Progenitor cell of endocrine pancreas (in vitro differentiated cells): ENCODE results near the gene FAM240B. TPM values are rescaled to one million over a fixed set of nuclear protein-coding genes. Genes with fewer than 3 reads are reported as not detected.

Experiments used
- DNase-seq: peaks from one replicate; pipeline ENCODE4 v3.0.0; 2021; ENCODE audit warnings: low spot score; ENCODE audit not compliant: unreplicated experiment
- H3K27ac Mint-ChIP-seq: 2 replicates; pipeline ENCODE4 v1.8.0; 2021; ENCODE audit warnings: mild to moderate bottlenecking, moderate library complexity, mixed read lengths
- H3K27me3 Mint-ChIP-seq: 2 replicates; pipeline ENCODE4 v1.8.0; 2021; ENCODE audit warnings: mixed read lengths
- H3K36me3 Mint-ChIP-seq: 2 replicates; pipeline ENCODE4 v1.8.0; 2022; ENCODE audit warnings: mixed read lengths; ENCODE audit not compliant: insufficient read depth
- H3K4me1 Mint-ChIP-seq: 2 replicates; pipeline ENCODE4 v1.8.0; 2021; ENCODE audit warnings: low read depth, mixed read lengths
- H3K4me3 Mint-ChIP-seq: 2 replicates; pipeline ENCODE4 v1.8.0; 2021; ENCODE audit warnings: low read depth, mild to moderate bottlenecking, moderate library complexity, mixed read lengths
- H3K9me3 Mint-ChIP-seq: 2 replicates; pipeline ENCODE4 v1.8.0; 2021; ENCODE audit warnings: low read depth, mixed read lengths
- total RNA-seq: library from RNA; stranded (reverse); gene quantifications from 2 replicates; pipeline ENCODE4 v1.2.1, GENCODE V29; 2021
- TF ChIP-seq, protein P1 (sequence below): fragments of 200-600 bp; sonication (generic); IDR thresholded peaks from one replicate; pipeline ENCODE4 v1.5.0; 2021; ENCODE audit warnings: antibody characterized with exemption, mild to moderate bottlenecking; ENCODE audit not compliant: unreplicated experiment

Gene FAM240B
- total RNA-seq, 1 donor from 2014 or later = not detected

DNA sequence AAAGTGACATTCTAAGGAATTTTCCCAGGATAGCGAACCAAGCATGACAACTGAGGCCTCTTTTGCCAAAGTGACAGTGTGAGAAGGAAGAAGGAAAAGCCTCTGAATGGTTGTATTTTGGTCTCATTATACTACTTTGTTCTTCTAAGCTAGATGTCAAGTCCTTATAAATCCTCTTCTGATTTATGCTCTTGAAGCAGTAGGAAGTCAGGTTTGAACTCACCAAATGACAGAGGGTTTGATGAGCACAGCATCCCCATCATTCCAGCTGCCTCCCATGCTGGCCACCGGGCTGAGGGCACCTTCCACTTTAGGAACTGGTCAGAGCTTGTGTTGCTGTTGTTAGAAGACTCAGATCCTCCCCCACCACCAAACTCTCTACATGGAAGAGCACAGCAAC lies 44.1 kb downstream of the FAM240B start:
- Mint-ChIP-seq H3K4me3 (no peak overlapping the region), H3K36me3 (no peaks in the 10 kb centered on the region), H3K9me3 (no peaks in the 10 kb centered on the region)

DNA sequence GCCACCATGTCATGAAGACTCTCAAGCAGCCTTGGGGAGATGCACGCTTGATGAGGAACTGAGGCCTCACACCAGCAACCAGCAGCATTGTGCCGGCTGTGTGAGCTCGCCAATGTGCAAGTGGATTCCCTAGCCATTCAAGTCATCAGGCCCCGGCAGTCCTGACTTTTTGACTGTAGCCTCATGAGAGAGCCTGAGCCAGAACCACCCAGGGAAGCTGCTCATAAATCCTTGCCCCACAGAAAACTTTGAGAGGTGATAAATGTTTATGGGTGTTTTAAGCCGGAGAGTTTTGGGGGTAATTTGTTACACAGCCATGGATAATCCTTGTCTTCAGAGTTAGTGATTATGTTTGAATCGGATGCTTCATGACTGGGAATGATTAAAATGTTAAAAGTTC lies 44.7 kb downstream of the FAM240B start:
- Mint-ChIP-seq H3K27ac (no peak overlapping the region), H3K36me3 (no peaks in the 10 kb centered on the region), H3K4me1 (peaks cover 2% of the 10 kb centered on the region), H3K27me3 (peaks cover 49% of the 10 kb centered on the region), H3K9me3 (no peaks in the 10 kb centered on the region), H3K4me3 (no peak overlapping the region)
- no peak for DNase-seq
- TF ChIP-seq, protein P1, sequence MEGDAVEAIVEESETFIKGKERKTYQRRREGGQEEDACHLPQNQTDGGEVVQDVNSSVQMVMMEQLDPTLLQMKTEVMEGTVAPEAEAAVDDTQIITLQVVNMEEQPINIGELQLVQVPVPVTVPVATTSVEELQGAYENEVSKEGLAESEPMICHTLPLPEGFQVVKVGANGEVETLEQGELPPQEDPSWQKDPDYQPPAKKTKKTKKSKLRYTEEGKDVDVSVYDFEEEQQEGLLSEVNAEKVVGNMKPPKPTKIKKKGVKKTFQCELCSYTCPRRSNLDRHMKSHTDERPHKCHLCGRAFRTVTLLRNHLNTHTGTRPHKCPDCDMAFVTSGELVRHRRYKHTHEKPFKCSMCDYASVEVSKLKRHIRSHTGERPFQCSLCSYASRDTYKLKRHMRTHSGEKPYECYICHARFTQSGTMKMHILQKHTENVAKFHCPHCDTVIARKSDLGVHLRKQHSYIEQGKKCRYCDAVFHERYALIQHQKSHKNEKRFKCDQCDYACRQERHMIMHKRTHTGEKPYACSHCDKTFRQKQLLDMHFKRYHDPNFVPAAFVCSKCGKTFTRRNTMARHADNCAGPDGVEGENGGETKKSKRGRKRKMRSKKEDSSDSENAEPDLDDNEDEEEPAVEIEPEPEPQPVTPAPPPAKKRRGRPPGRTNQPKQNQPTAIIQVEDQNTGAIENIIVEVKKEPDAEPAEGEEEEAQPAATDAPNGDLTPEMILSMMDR = no peak

More for the DNA sequence above, 44.1 kb downstream of the FAM240B start:
- peaks cover 2% of the 10 kb centered on the region for H3K4me1 Mint-ChIP-seq
- TF ChIP-seq, protein P1 = no peak
- DNase-seq = no peak
- no peak overlapping the region for H3K27ac Mint-ChIP-seq
- peaks cover 53% of the 10 kb centered on the region for H3K27me3 Mint-ChIP-seq

DNA sequence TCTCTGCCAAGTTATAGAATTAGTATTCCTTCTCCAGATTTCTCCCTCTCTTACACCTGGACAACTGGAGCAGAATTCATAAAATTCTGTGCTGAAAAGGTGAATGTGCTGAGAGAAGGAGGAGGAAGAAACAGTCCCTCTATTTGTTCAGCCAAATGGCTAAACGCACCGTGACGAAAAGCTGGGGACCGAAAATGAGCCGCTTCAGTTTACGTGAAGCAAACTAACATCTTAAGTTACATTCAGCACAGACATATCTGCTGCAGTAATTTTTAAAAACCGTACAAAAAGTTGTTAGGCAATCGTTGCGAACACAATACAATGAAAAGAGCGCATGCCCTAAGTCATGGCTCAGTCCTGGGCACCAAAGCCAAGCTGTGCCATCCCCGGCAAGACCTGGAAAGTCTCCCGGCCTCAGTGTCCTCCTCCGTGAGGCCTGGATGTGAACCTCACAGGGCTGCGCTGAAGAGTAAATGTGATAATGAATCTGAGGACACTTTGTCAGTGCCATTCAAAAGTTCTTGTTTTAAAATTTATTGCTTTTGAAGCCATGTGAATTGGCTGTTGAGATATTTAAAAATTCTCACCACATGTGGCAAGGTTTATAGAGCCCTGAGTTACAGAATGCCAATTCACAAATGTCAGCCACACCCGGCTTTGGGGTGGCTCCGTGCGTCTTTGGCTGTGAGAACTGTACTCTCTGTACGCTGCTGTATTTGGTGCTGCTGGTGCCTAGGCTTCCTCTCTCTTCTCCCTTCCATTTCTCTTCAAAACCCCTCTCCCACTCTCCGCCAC lies 46.3 kb downstream of the FAM240B start:
- Mint-ChIP-seq H3K4me1 (peaks cover 2% of the 10 kb centered on the region), H3K36me3 (no peaks in the 10 kb centered on the region), H3K27ac (no peak overlapping the region), H3K4me3 (no peak overlapping the region), H3K27me3 (peaks cover 49% of the 10 kb centered on the region), H3K9me3 (no peaks in the 10 kb centered on the region)
- no peak for DNase-seq
- TF ChIP-seq, protein P1 = no peak

DNA sequence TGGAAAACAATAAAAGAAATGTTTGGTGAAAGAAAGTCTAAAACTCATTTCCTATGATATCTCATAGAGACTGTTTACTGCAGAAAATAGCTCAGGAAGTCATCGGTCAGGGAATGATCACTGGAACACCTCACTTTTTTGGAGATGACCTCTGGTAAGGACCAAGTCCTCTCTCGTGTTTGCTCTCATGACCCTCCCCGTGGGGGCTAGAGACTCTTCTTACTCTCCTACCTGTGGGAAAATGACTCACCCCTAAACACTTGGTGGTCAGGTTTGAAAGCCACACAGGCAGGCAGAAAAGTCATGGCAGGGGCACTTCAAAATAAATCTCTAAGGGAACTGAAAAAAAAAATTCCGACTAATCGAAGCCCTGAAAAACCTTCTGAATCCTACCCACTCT lies 48.2 kb downstream of the FAM240B start:
- H3K4me1 Mint-ChIP-seq = no peaks in the 10 kb centered on the region
- H3K4me3 Mint-ChIP-seq = no peak overlapping the region
- no peak overlapping the region for H3K27ac Mint-ChIP-seq
- no peaks in the 10 kb centered on the region for H3K9me3 Mint-ChIP-seq
- no peak for DNase-seq
- H3K36me3 Mint-ChIP-seq = no peaks in the 10 kb centered on the region
- TF ChIP-seq, protein P1 = no peak
- H3K27me3 Mint-ChIP-seq = peaks cover 43% of the 10 kb centered on the region

DNA sequence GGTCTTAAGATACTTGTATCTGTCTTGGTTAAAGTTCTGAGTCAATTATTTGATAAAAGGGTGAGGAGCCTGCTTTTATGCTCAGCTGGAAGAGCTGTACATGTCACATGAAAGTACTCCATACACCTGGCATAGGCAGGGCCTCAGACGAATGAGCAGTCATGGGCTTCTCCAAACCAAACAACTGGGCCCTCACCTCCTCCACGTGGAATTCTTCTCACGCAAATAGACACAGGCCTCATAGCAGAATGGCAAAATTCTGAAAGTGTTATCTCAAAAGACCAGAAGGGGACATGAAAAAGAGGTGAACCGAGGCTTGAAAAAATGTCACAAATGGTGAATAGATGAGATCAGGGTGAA lies 48.6 kb downstream of the FAM240B start:
- no peaks in the 10 kb centered on the region for H3K4me1 Mint-ChIP-seq
- no peaks in the 10 kb centered on the region for H3K36me3 Mint-ChIP-seq
- no peaks in the 10 kb centered on the region for H3K9me3 Mint-ChIP-seq
- H3K27ac Mint-ChIP-seq = no peak overlapping the region
- TF ChIP-seq, protein P1 = no peak
- peaks cover 43% of the 10 kb centered on the region for H3K27me3 Mint-ChIP-seq
- DNase-seq = no peak
- no peak overlapping the region for H3K4me3 Mint-ChIP-seq
